PC-9 (cell line): Measurements from ENCODE around the gene RFX8.

Experiments used
- EZH2 ChIP-seq: fragments of 200-600 bp; sonication (generic); IDR thresholded peaks from 2 replicates; pipeline ENCODE4 v1.8.0; 2017; ENCODE audit warnings: antibody characterized with exemption, low read depth
- TF ChIP-seq, protein P1 (sequence below): fragments of 200-600 bp; sonication (generic); conservative IDR thresholded peaks from 2 replicates; pipeline ENCODE4 v1.6.1; 2017; ENCODE audit warnings: mixed run types, antibody characterized with exemption, mild to moderate bottlenecking, moderate library complexity

DNA sequence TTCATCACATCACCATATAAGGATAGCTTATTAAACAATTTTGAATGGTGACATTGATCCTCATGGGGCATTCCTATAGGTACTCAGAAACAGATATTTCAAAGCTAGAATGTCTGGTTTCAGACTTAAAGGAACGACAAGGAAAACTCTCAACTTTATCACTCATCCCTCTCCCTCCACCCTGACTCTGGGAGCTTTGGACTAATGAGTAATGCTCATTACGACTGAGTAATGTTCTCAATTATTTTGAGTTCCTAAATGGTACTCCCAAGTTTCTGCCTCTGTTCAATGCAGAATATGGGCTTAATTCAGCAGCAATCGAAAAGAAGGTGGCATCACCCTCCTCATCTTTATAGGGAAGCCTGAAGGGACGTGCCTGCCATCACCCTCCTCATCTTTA lies 43.4 kb downstream of the RFX8 start:
- TF ChIP-seq, protein P1, sequence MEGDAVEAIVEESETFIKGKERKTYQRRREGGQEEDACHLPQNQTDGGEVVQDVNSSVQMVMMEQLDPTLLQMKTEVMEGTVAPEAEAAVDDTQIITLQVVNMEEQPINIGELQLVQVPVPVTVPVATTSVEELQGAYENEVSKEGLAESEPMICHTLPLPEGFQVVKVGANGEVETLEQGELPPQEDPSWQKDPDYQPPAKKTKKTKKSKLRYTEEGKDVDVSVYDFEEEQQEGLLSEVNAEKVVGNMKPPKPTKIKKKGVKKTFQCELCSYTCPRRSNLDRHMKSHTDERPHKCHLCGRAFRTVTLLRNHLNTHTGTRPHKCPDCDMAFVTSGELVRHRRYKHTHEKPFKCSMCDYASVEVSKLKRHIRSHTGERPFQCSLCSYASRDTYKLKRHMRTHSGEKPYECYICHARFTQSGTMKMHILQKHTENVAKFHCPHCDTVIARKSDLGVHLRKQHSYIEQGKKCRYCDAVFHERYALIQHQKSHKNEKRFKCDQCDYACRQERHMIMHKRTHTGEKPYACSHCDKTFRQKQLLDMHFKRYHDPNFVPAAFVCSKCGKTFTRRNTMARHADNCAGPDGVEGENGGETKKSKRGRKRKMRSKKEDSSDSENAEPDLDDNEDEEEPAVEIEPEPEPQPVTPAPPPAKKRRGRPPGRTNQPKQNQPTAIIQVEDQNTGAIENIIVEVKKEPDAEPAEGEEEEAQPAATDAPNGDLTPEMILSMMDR = no peak
- TF ChIP-seq EZH2 = no peak
